ENCODE measurements around the gene AUTS2. TPM values are rescaled to one million over a fixed set of nuclear protein-coding genes. Genes with fewer than 3 reads are reported as not detected.

The AUTS2 gene
- total and polyA plus RNA-seq, 2 of the 8 experiments (the other 6 are each of a cell fraction or from before 2014, with no cell fraction given), result 25.9 to 101 TPM

DNA sequence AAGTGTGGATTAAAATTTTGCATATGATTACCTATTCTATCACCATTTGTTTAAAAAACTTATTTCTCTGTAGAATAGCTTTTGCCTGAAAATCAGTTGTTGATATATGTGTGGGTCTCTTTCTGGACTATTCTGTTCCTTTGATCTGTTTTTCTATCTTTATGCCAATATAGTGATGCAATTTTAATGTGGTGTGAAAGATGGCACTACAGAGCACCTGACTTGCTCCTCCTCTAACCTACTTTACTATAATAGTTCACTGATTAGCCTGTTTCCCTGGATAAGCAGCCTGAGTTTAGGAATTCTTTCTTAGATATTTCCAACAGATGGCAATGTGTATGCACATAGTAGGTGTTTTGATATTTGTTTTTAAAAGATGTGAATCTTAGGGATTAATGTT is 294.5 kb downstream of the AUTS2 start:
- ChIA-PET POLR2A (ENCODE audit: partially characterized antibody) (no interaction called here), CTCF (ENCODE audit: partially characterized antibody) (no interaction called here)
- no peak overlapping the region for H2BK120ac ChIP-seq (replicated peaks; ENCODE audit: low read depth, low read length)
- no peaks in the 10 kb centered on the region for H3K27me3 ChIP-seq (replicated peaks in 1 of 4; ENCODE audit: control insufficient read depth in 3 of 4, extremely low read depth in 1 of 4, insufficient read depth in 3 of 4, low read length in 3 of 4)
- FAIRE-seq (no peak), DNase-seq (ENCODE audit: low read depth in 1 of 2, low spot score in 2 of 2) (no peak)
- no peak overlapping the region for H4K8ac ChIP-seq (ENCODE audit: extremely low read depth, insufficient read depth, low read length)
- H3K23me2 ChIP-seq (ENCODE audit: low read depth, low read length), result no peaks in the 10 kb centered on the region
- H2AK5ac ChIP-seq (ENCODE audit: low read depth, low read length), result no peak overlapping the region
- no peak overlapping the region for H2BK20ac ChIP-seq (ENCODE audit: low read length)
- no peak overlapping the region for H3K18ac ChIP-seq (ENCODE audit: extremely low read depth, low read length)
- H4K5ac ChIP-seq (ENCODE audit: insufficient read length, low read depth, low read length), result no peak overlapping the region
- no peak overlapping the region for H4K91ac ChIP-seq (replicated peaks; ENCODE audit: insufficient read length, low read length)
- no peak overlapping the region for H3K23ac ChIP-seq (ENCODE audit: insufficient read length)
- H3K4me1 ChIP-seq (replicated peaks in 1 of 4; ENCODE audit: control insufficient read depth in 3 of 4, insufficient read depth in 4 of 4, low read length in 3 of 4), result peaks cover 0 to 6% (median 0%) of the 10 kb centered on the region in 4 experiments; a peak in 2 of 7 replicates
- H4K20me1 ChIP-seq (replicated peaks in 1 of 2; ENCODE audit: control insufficient read depth in 1 of 2, insufficient read depth in 2 of 2, low read length in 2 of 2), result no peaks in the 10 kb centered on the region
- H3K56ac ChIP-seq (replicated peaks; ENCODE audit: insufficient read length, low read depth, low read length), result no peak overlapping the region
- no peak overlapping the region for H3K9ac ChIP-seq (replicated peaks in 1 of 4; ENCODE audit: extremely low read depth in 1 of 4, low read depth in 3 of 4, low read length in 3 of 4)
- H3K14ac ChIP-seq (ENCODE audit: insufficient read length), result no peak overlapping the region
- H2BK15ac ChIP-seq (ENCODE audit: low read length), result no peak overlapping the region
- TF ChIP-seq KDM1A (IDR thresholded peaks at IDR 0.05; ENCODE audit: borderline replicate concordance, low read length), result no peak
- TF ChIP-seq CBX8 (IDR thresholded peaks at IDR 0.05; ENCODE audit: borderline replicate concordance, low read depth, low read length), result no peak
- TF ChIP-seq, protein P1, sequence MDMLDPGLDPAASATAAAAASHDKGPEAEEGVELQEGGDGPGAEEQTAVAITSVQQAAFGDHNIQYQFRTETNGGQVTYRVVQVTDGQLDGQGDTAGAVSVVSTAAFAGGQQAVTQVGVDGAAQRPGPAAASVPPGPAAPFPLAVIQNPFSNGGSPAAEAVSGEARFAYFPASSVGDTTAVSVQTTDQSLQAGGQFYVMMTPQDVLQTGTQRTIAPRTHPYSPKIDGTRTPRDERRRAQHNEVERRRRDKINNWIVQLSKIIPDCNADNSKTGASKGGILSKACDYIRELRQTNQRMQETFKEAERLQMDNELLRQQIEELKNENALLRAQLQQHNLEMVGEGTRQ (IDR thresholded peaks at IDR 0.05; ENCODE audit: low read length), result no peak
- no peak for TF ChIP-seq POLR2AphosphoS5 (IDR thresholded peaks at IDR 0.05; ENCODE audit: low read depth, low read length)
- no peak for TF ChIP-seq MAX (IDR thresholded peaks at IDR 0.05)
- no peak for TF ChIP-seq CHD1 (IDR thresholded peaks at IDR 0.05; ENCODE audit: low read depth, low read length)
- no peak for TF ChIP-seq SP1 (IDR thresholded peaks at IDR 0.05; ENCODE audit: low read depth, low read length)
- TF ChIP-seq ASH2L (IDR thresholded peaks at IDR 0.05; ENCODE audit: low read length), result no peak
- TF ChIP-seq TAF7 (optimal IDR thresholded peaks at IDR 0.05; ENCODE audit: borderline replicate concordance, low read depth, low read length), result no peak
- TF ChIP-seq BACH1 (IDR thresholded peaks at IDR 0.05; ENCODE audit: low read length), result no peak
- H3K27ac ChIP-seq (ENCODE audit: low read depth, low read length), result no peak overlapping the region
- no peaks in the 10 kb centered on the region for H3K9me3 ChIP-seq (ENCODE audit: insufficient read depth in 2 of 2, low read depth in 1 of 2, low read length in 1 of 2)
- no peak overlapping the region for H3K4ac ChIP-seq (replicated peaks; ENCODE audit: insufficient read length, low read depth, low read length)
- no peak overlapping the region for H2AFZ ChIP-seq (ENCODE audit: low read length)
- H3K4me2 ChIP-seq (ENCODE audit: insufficient read depth in 1 of 2, low read depth in 2 of 2, low read length in 2 of 2), result no peak overlapping the region
- no peaks in the 10 kb centered on the region for H3K79me1 ChIP-seq (ENCODE audit: low read depth, low read length)
- no peak overlapping the region for H2BK12ac ChIP-seq (ENCODE audit: low read depth, low read length)
- H3K4me3 ChIP-seq (ENCODE audit: extremely low read depth in 1 of 4, insufficient read depth in 2 of 4, low read depth in 3 of 4, low read length in 4 of 4), result no peak overlapping the region
- no peaks in the 10 kb centered on the region for H3K36me3 ChIP-seq (ENCODE audit: control insufficient read depth in 2 of 4, insufficient read depth in 4 of 4, low read length in 3 of 4)
- H2BK5ac ChIP-seq (ENCODE audit: low read depth, low read length), result no peak overlapping the region
- no peaks in the 10 kb centered on the region for H3K79me2 ChIP-seq (ENCODE audit: control insufficient read depth in 1 of 2, insufficient read depth in 2 of 2, low read length in 2 of 2)
